H9 (cell line): ENCODE measurements around the gene EFNB2. TPM values are rescaled to one million over a fixed set of nuclear protein-coding genes. Genes with fewer than 3 reads are reported as not detected.

Experiments
- DNase-seq: peaks from one replicate; pipeline ENCODE4 v3.0.0-alpha.2; 2017
- H2AFZ ChIP-seq: one replicate; pipeline ENCODE4 v1.6.1; 2013; ENCODE audit warnings: mild to moderate bottlenecking, low read length, control low read depth, moderate library complexity
- H2AK5ac ChIP-seq: 2 replicates; pipeline ENCODE4 v1.6.1; 2013; ENCODE audit warnings: low read length, control low read depth, mixed read lengths; ENCODE audit not compliant: insufficient read length
- H2BK120ac ChIP-seq: one replicate; pipeline ENCODE4 v1.6.1; 2013; ENCODE audit warnings: low read depth, mild to moderate bottlenecking, low read length, control low read depth, inconsistent platforms; ENCODE audit not compliant: poor library complexity, severe bottlenecking
- H2BK12ac ChIP-seq: 2 replicates; pipeline ENCODE4 v1.6.1; 2013; ENCODE audit warnings: low read length, control low read depth, mixed read lengths, low read depth; ENCODE audit not compliant: insufficient read length
- H2BK15ac ChIP-seq: 2 replicates; pipeline ENCODE4 v1.6.1; 2013; ENCODE audit warnings: low read depth, low read length, control low read depth
- H2BK20ac ChIP-seq: one replicate; pipeline ENCODE4 v1.6.1; 2013; ENCODE audit warnings: low read depth, mild to moderate bottlenecking, low read length, control low read depth, inconsistent platforms; ENCODE audit not compliant: poor library complexity, severe bottlenecking
- H2BK5ac ChIP-seq: 2 replicates; pipeline ENCODE4 v1.6.1; 2013; ENCODE audit warnings: low read length, control low read depth, mixed read lengths; ENCODE audit not compliant: insufficient read length
- H3K14ac ChIP-seq: 2 replicates; pipeline ENCODE4 v1.6.1; 2013; ENCODE audit warnings: low read length, control low read depth; ENCODE audit not compliant: insufficient read depth
- H3K18ac ChIP-seq: 2 replicates; pipeline ENCODE4 v1.6.1; 2013; ENCODE audit warnings: low read depth, mild to moderate bottlenecking, mixed read lengths, low read length, control low read depth; ENCODE audit not compliant: insufficient read length
- H3K23ac ChIP-seq: 2 replicates; pipeline ENCODE4 v1.6.1; 2013; ENCODE audit warnings: low read length, control low read depth, mixed read lengths, low read depth; ENCODE audit not compliant: insufficient read length
- H3K23me2 ChIP-seq: 2 replicates; pipeline ENCODE4 v1.6.1; 2013; ENCODE audit warnings: low read depth, mild to moderate bottlenecking, mixed read lengths, low read length, control low read depth; ENCODE audit not compliant: insufficient read length, poor library complexity, severe bottlenecking
- H3K27ac ChIP-seq: 2 replicates; pipeline ENCODE4 v1.5.1; 2013; ENCODE audit warnings: low read length, control low read depth, mixed read lengths, low read depth; ENCODE audit not compliant: insufficient read length
- H3K27me3 ChIP-seq: 2 replicates; pipeline ENCODE4 v1.6.1; 2013; ENCODE audit warnings: low read length, control low read depth, inconsistent platforms; ENCODE audit not compliant: insufficient read depth
- H3K4ac ChIP-seq: 2 replicates; pipeline ENCODE4 v1.6.1; 2013; ENCODE audit warnings: low read depth, mild to moderate bottlenecking, control low read depth, inconsistent platforms, low read length, moderate library complexity
- H3K4me1 ChIP-seq: 2 replicates; pipeline ENCODE4 v1.6.1; 2013; ENCODE audit warnings: low read length, control low read depth, inconsistent platforms; ENCODE audit not compliant: insufficient read depth
- H3K4me2 ChIP-seq: 2 replicates; pipeline ENCODE4 v1.6.1; 2013; ENCODE audit warnings: low read length, control low read depth, mixed read lengths; ENCODE audit not compliant: insufficient read length, insufficient read depth
- H3K56ac ChIP-seq: 2 replicates; pipeline ENCODE4 v1.6.1; 2013; ENCODE audit warnings: low read depth, mild to moderate bottlenecking, mixed read lengths, low read length, control low read depth; ENCODE audit not compliant: insufficient read length
- H3K79me1 ChIP-seq: 2 replicates; pipeline ENCODE4 v1.6.1; 2013; ENCODE audit warnings: low read depth, mild to moderate bottlenecking, moderate library complexity, low read length, control low read depth, inconsistent platforms; ENCODE audit not compliant: insufficient read depth, poor library complexity, severe bottlenecking
- H3K79me2 ChIP-seq: 2 replicates; pipeline ENCODE4 v1.6.1; 2013; ENCODE audit warnings: low read length, control low read depth, inconsistent platforms; ENCODE audit not compliant: insufficient read depth
- H3K9ac ChIP-seq: 2 replicates; pipeline ENCODE4 v1.6.1; 2013; ENCODE audit warnings: low read length, control low read depth, mixed read lengths; ENCODE audit not compliant: insufficient read length; ENCODE audit errors: extremely low read depth
- H3K9me3 ChIP-seq: one replicate; pipeline ENCODE4 v1.6.1; 2013; ENCODE audit warnings: low read depth, low read length, inconsistent platforms; ENCODE audit not compliant: control insufficient read depth
- H3T11ph ChIP-seq: one replicate; pipeline ENCODE4 v1.6.1; 2013; ENCODE audit warnings: mild to moderate bottlenecking, low read length, control low read depth, inconsistent platforms
- H4K20me1 ChIP-seq: one replicate; pipeline ENCODE4 v1.6.1; 2013; ENCODE audit not compliant: control insufficient read depth, insufficient read length, insufficient read depth
- H4K5ac ChIP-seq: 2 replicates; pipeline ENCODE4 v1.6.1; 2013; ENCODE audit warnings: low read depth, mild to moderate bottlenecking, mixed read lengths, low read length, control low read depth; ENCODE audit not compliant: insufficient read length
- H4K8ac ChIP-seq: replicated peaks from 2 replicates; pipeline ENCODE4 v1.6.1; 2013; ENCODE audit warnings: low read length, control low read depth, mixed read lengths, low read depth; ENCODE audit not compliant: insufficient read length
- H4K91ac ChIP-seq: 2 replicates; pipeline ENCODE4 v1.6.1; 2013; ENCODE audit warnings: low read depth, mild to moderate bottlenecking, moderate library complexity, mixed read lengths, low read length, control low read depth; ENCODE audit not compliant: insufficient read length
- H3K27ac Mint-ChIP-seq, 3 experiments: 2 replicates in 2 of 3; 3 replicates in 1 of 3; pipeline ENCODE4 v1.8.0; 2020 to 2021; ENCODE audit warnings: mixed read lengths in 3 of 3, mild to moderate bottlenecking in 1 of 3, moderate library complexity in 1 of 3
- H3K27me3 Mint-ChIP-seq: 2 replicates; pipeline ENCODE4 v1.8.0; 2021; ENCODE audit warnings: low read depth, mild to moderate bottlenecking, moderate library complexity, mixed read lengths
- H3K36me3 Mint-ChIP-seq, 3 experiments: 2 replicates in 2 of 3; 3 replicates in 1 of 3; pipeline ENCODE4 v1.8.0; 2020 to 2021; ENCODE audit warnings: low read depth in 3 of 3, mixed read lengths in 3 of 3; ENCODE audit not compliant: insufficient read depth in 1 of 3
- H3K4me1 Mint-ChIP-seq, 2 experiments: 2 replicates each; pipeline ENCODE4 v1.8.0; 2020; ENCODE audit warnings: mixed read lengths in 2 of 2
- H3K4me3 Mint-ChIP-seq, 2 experiments: 2 replicates in 1 of 2; 3 replicates in 1 of 2; pipeline ENCODE4 v1.8.0; 2020 to 2021; ENCODE audit warnings: mild to moderate bottlenecking in 2 of 2, mixed read lengths in 2 of 2, moderate library complexity in 1 of 2
- H3K9me3 Mint-ChIP-seq, 2 experiments: 2 replicates in 1 of 2; 3 replicates in 1 of 2; pipeline ENCODE4 v1.8.0; 2020; ENCODE audit warnings: mild to moderate bottlenecking in 2 of 2, mixed read lengths in 2 of 2, moderate library complexity in 1 of 2
- whole genome bisulfite sequencing: extraction: QIAGEN DNeasy Blood & Tissue Kit; methylation state at CpG from one replicate; pipeline ENCODE4 v1.1.7; 2013; ENCODE audit warnings: missing lambda C conversion rate, low lambda C conversion rate, mixed read lengths; ENCODE audit not compliant: insufficient read length; ENCODE audit errors: extremely low coverage; 5-methylcytosine and 5-hydroxymethylcytosine counted together
- total RNA-seq: library from RNA; stranded (reverse); gene quantifications from 2 replicates; pipeline ENCODE4 v1.2.1, GENCODE V29; 2021
- TF ChIP-seq, protein P1 (sequence below): fragments of 200-600 bp; sonication (generic); conservative IDR thresholded peaks from 3 replicates; pipeline ENCODE4 v1.8.0; 2021; ENCODE audit warnings: antibody characterized with exemption, mild to moderate bottlenecking

The EFNB2 gene
- total RNA-seq, 1 experiment from 2014 or later, result 12.7 TPM

DNA sequence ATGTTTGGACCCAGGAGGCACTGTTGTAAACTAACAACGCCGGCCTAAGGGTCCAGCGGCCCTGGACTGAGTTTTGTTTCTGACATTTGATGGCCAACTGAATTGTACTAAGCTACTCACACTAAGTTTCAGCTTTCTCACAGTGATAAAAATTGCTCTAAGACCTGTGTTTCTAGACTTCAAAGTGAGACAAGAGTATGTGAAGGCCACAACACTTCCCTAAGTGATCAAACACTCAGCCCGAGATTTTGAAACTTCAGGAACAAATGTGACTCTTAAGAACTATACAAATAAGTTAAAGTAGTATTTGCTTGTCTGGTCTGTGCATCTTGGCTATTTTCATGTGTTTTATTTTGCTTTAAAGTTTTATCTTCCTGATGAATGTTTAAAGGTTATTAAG lies 30.2 kb downstream of the EFNB2 start:
- Histone ChIP-seq H3K18ac (no peak overlapping the region), H2BK20ac (no peak overlapping the region), H2BK15ac (no peak overlapping the region), H4K8ac (no peak overlapping the region), H3K79me2 (no peaks in the 10 kb centered on the region), H2BK120ac (no peak overlapping the region), H2BK12ac (no peak overlapping the region), H3K9me3 (no peaks in the 10 kb centered on the region), H3K4me1 (peaks cover 3% of the 10 kb centered on the region; the same call in 1 of the 2 replicates), H3K4me2 (no peak overlapping the region), H3K9ac (no peak overlapping the region), H3K4ac (no peak overlapping the region), H3T11ph (no peak overlapping the region), H3K27ac (no peak overlapping the region), H4K20me1 (no peaks in the 10 kb centered on the region), H4K91ac (no peak overlapping the region), H3K23ac (no peak overlapping the region), H3K23me2 (no peaks in the 10 kb centered on the region), H3K79me1 (no peaks in the 10 kb centered on the region), H2AK5ac (no peak overlapping the region), H3K56ac (no peak overlapping the region), H2AFZ (no peak overlapping the region), H4K5ac (no peak overlapping the region), H3K27me3 (no peaks in the 10 kb centered on the region), H2BK5ac (no peak overlapping the region), H3K14ac (no peak overlapping the region)
- WGBS, result no CpG with 5 or more reads among the region's 4 CpGs
- Mint-ChIP-seq H3K36me3 (peaks cover 0 to 4% (median 3%) of the 10 kb centered on the region in 3 experiments; a peak in 4 of 7 replicates), H3K4me3 (no peak overlapping the region), H3K4me1 (peaks cover 14 to 18% of the 10 kb centered on the region in 2 experiments), H3K27me3 (no peaks in the 10 kb centered on the region), H3K27ac (0 out of 7 replicates have a peak overlapping the region, but pooled peaks of 1 of the 3 experiments have one; percentile 45), H3K9me3 (no peaks in the 10 kb centered on the region)
- no peak for DNase-seq
- TF ChIP-seq, protein P1, sequence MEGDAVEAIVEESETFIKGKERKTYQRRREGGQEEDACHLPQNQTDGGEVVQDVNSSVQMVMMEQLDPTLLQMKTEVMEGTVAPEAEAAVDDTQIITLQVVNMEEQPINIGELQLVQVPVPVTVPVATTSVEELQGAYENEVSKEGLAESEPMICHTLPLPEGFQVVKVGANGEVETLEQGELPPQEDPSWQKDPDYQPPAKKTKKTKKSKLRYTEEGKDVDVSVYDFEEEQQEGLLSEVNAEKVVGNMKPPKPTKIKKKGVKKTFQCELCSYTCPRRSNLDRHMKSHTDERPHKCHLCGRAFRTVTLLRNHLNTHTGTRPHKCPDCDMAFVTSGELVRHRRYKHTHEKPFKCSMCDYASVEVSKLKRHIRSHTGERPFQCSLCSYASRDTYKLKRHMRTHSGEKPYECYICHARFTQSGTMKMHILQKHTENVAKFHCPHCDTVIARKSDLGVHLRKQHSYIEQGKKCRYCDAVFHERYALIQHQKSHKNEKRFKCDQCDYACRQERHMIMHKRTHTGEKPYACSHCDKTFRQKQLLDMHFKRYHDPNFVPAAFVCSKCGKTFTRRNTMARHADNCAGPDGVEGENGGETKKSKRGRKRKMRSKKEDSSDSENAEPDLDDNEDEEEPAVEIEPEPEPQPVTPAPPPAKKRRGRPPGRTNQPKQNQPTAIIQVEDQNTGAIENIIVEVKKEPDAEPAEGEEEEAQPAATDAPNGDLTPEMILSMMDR, result no peak
